ENCODE measurements around the gene RPL27A.

- TF ChIP-seq POLR2AphosphoS5 (IDR thresholded peaks at IDR 0.05; ENCODE audit: low read depth, low read length) = no peak
- no peak for TF ChIP-seq POLR2A (IDR thresholded peaks at IDR 0.05; ENCODE audit: low read depth, low read length)
- no peak for TF ChIP-seq TAF1 (IDR thresholded peaks at IDR 0.05; ENCODE audit: borderline replicate concordance, low read depth, low read length)
Measured at GRCh38 chr11:8713760-8714454, 31.3 kb downstream of the RPL27A start.

Measured in GM12892 (cell line).